ENCODE measurements around the gene DNAI1.

DNA sequence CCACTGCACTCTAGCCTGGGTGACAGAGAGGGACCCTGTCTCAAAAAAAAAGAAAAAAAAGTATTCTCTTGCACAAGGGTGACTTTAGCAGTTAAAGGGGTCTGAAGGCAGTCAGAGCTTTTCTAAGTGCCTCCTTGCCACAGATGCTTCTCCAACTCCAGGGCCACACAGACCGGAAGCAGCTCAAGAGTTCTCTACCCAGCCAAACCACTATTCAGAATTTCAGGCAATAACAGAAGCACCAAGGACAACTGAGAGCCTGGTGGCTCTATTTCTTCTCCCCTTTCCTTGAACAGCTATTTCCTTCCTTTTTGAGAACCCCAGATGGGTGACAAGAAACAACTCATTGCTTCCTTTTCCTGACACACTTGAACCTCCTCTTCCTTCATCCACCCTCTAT is 2.5 kb upstream of the DNAI1 start:
- TF ChIP-seq, protein P1, sequence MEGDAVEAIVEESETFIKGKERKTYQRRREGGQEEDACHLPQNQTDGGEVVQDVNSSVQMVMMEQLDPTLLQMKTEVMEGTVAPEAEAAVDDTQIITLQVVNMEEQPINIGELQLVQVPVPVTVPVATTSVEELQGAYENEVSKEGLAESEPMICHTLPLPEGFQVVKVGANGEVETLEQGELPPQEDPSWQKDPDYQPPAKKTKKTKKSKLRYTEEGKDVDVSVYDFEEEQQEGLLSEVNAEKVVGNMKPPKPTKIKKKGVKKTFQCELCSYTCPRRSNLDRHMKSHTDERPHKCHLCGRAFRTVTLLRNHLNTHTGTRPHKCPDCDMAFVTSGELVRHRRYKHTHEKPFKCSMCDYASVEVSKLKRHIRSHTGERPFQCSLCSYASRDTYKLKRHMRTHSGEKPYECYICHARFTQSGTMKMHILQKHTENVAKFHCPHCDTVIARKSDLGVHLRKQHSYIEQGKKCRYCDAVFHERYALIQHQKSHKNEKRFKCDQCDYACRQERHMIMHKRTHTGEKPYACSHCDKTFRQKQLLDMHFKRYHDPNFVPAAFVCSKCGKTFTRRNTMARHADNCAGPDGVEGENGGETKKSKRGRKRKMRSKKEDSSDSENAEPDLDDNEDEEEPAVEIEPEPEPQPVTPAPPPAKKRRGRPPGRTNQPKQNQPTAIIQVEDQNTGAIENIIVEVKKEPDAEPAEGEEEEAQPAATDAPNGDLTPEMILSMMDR (IDR thresholded peaks at IDR 0.05), result no peak
- no peak for TF ChIP-seq POLR2A (IDR thresholded peaks at IDR 0.05)

Measured in esophagus squamous epithelium (tissue), 4 donors.